ENCODE results near the gene CCDC6. TPM values are rescaled to one million over a fixed set of nuclear protein-coding genes. Genes with fewer than 3 reads are reported as not detected.

CCDC6 gene
- total and polyA plus RNA-seq, 9 of the 15 experiments (the other 6 are each of a cell fraction or from before 2014, with no cell fraction given) = 10.4 to 41.0 (median 20.9) TPM

GRCh38 chr10:59945590-59945989 lies 39.2 kb upstream of the CCDC6 start (continued):
- no peak for TF ChIP-seq ETV1 (tag; conservative IDR thresholded peaks at IDR 0.05; ENCODE audit: low read depth)
- peak; percentile 71 for TF ChIP-seq MAFG (tag; conservative IDR thresholded peaks at IDR 0.05)
- no peak for TF ChIP-seq KDM4B (IDR thresholded peaks at IDR 0.05; ENCODE audit: borderline replicate concordance in 2 of 2, low read depth in 1 of 2)

GRCh38 chr10:59944339-59944935 lies 38.1 kb upstream of the CCDC6 start:
- Histone ChIP-seq H3K9ac (ENCODE audit: insufficient read depth in 1 of 2, low read depth in 2 of 2, low read length in 2 of 2) (no peak overlapping the region), H3K79me2 (ENCODE audit: control insufficient read depth, insufficient read depth, low read length) (no peaks in the 10 kb centered on the region), H3K9me1 (ENCODE audit: control insufficient read depth, insufficient read depth, low read length) (no peaks in the 10 kb centered on the region), H3K4me3 (no peak overlapping the region), H2AFZ (ENCODE audit: low read depth, low read length) (peak overlapping the region; percentile 14; the same call in 1 of the 2 replicates), H3K9me3 (replicated peaks; ENCODE audit: control insufficient read depth, insufficient read depth, low read depth, low read length) (no peaks in the 10 kb centered on the region), H3K4me1 (replicated peaks in 1 of 2; ENCODE audit: control insufficient read depth in 2 of 2, insufficient read depth in 2 of 2, low read length in 2 of 2) (no peaks in the 10 kb centered on the region; a peak in 2 of 5 replicates), H3K36me3 (ENCODE audit: control insufficient read depth, insufficient read depth, low read length) (no peaks in the 10 kb centered on the region), H3K27me3 (ENCODE audit: control insufficient read depth in 2 of 2, insufficient read depth in 2 of 2, low read length in 2 of 2) (peaks cover 4 to 9% of the 10 kb centered on the region in 2 experiments), H3K4me2 (ENCODE audit: insufficient read depth, low read length) (peak overlapping the region; percentile 16), H4K20me1 (replicated peaks; ENCODE audit: control insufficient read depth, insufficient read depth, low read length) (no peaks in the 10 kb centered on the region), H3K27ac (ENCODE audit: extremely low read depth, low read depth, low read length) (no peak overlapping the region)
- WGBS (ENCODE audit: insufficient coverage, low coverage, missing lambda C conversion rate) = 13% methylated on average over 16 of the region's 16 CpGs
- ATAC-seq = peak; percentile 23
- no TSS peak for BruUV-seq (replicated peaks)
- intact Hi-C loops (cut with micrococcal nuclease) (no loop called here), in situ Hi-C loops (cut with MboI) (no loop called here)
- no peak for DNase-seq (ENCODE audit: extremely low read depth in 1 of 4, low spot score in 3 of 4)
- TF ChIP-seq NRF1 (conservative IDR thresholded peaks at IDR 0.05 in 1 of 2, IDR thresholded peaks at IDR 0.05 in 1 of 2) (peak; percentile 78 to 80), FOXJ3 (CRISPR knock-in tag; IDR thresholded peaks at IDR 0.05) (no peak)
- POLR2A ChIA-PET = no interaction called here
- FAIRE-seq = no peak
- CTCF ChIA-PET (ENCODE audit: low intra/inter-chr PET ratio) = no interaction called here
